HG02642 (cell line): ENCODE results near the gene DAZL.
"Not testable (repeated sequence)": the region's sequence is repeated elsewhere in the genome, so short reads cannot be mapped to it uniquely, and the experiment has no call there.

Experiments
- ATAC-seq: cut with Tn5 transposase; IDR thresholded peaks from one replicate; pipeline ENCODE4 v1.9.1; 2021; ENCODE audit warnings: mild to moderate bottlenecking; ENCODE audit not compliant: unreplicated experiment, poor library complexity

The DAZL gene

GRCh38 chr3:16604887-16605602, at the start of gene DAZL:
Gene DAZL (minus strand): TSS chr3:16605423. CDS start chr3:16605205, 218 bp downstream.
- no peak for ATAC-seq

DNA sequence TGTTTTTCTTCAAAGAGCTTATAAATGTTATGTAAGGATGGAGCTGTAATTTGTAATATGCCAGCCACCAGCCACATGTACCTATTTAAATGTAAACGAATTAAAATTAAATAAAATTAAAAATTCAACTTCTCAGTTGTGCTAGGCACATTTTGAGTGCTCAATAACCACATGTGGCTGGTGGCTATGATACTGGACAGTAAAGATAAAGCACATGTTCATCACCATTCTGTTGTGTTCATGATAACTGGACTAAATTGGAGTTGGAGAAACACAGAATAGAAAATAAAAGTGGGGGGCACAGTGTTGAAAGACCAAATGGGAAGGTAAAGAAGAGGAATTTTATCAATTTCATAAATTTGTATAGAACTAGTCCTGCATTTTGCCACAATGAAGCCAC, 49.8 kb upstream of the DAZL start:
- no peak for ATAC-seq

DNA sequence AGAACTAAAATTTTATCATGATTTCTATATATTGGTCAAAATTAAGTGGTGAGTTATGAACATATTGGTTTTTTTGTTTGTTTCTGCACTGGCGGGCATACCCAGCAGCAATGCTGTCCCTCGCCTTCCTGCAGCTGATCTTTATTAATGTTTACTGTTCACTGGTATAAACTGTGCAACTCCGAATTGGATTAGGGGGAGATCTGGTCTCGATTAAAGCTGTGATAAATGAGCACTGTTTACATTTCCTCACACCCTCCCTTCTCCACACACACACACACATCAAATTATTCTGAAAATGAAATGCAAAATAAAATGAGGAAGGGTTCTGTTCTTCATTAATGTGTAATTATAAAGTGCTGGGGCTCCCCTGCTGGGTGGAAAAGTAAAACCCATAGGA, 48.5 kb upstream of the DAZL start:
- no peak for ATAC-seq

DNA sequence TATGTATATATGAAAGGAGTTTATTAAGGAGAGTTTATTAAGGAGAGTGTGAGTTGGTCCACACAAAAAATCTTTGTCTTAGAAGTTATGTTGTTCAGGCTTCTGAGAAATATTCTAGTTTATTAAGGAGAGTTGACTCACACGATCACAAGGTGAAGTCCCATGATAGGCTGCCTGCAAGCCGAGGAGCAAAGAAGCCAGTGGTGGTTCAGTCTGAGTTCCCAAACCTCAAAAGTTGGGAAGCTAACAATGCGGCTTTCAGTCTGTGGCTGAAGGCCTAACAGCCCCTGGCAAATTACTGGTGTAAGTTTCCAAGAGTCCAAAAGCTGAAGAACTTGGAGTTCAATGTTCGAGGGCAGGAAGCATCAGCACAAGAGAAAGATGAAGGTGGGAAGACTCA, 42.4 kb upstream of the DAZL start:
- ATAC-seq = no peak

GRCh38 chr3:16639806-16640205, 34.6 kb upstream of the DAZL start:
- ATAC-seq = no peak

DNA sequence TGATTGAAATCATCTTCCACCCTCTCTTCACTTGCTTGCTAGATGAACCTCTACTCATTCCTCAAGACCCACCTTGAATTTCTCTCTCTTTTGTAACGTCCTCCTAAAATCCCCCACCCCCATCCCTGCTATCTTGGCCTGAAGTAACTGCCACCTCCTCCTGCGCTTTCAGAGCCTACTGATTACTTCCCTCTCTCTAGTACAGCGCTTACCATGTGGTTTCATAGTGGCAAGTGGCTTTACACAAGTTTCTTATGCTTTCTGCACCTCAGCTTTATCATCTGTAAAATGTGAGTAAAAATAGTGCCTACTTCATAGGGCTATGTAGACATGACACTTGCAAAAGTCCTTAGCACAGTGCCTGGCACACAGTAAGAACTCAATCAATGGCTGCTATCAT, 28.7 kb upstream of the DAZL start:
- no peak for ATAC-seq

DNA sequence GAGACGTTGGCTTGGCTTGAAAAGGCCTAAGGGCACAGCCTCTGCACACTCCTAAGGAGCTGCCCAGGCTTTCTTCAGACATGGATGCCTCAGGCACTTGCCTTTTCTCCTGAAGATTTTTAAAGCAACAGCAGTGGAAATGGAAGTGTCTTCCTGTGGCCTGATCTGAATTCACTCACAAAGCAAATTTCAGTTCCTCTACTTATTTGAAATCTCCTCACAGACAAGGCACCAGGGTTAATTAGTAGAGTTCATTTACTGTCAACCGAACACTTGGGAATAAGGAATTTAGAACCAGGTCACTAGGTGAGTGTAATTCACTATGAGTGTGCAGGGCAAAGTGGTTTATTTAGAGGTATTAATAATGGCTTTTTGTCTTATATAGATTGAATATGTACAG, 27.2 kb upstream of the DAZL start:
- ATAC-seq = no peak

GRCh38 chr3:16618721-16619120, 13.5 kb upstream of the DAZL start:
- ATAC-seq = no peak

- ATAC-seq = not testable (repeated sequence)
Measured at GRCh38 chr3:16617155-16617554, 11.9 kb upstream of the DAZL start.

GRCh38 chr3:16616083-16616482, 10.9 kb upstream of the DAZL start:
- ATAC-seq = no peak

GRCh38 chr3:16614033-16615031, 9.1 kb upstream of the DAZL start:
- ATAC-seq = no peak

DNA sequence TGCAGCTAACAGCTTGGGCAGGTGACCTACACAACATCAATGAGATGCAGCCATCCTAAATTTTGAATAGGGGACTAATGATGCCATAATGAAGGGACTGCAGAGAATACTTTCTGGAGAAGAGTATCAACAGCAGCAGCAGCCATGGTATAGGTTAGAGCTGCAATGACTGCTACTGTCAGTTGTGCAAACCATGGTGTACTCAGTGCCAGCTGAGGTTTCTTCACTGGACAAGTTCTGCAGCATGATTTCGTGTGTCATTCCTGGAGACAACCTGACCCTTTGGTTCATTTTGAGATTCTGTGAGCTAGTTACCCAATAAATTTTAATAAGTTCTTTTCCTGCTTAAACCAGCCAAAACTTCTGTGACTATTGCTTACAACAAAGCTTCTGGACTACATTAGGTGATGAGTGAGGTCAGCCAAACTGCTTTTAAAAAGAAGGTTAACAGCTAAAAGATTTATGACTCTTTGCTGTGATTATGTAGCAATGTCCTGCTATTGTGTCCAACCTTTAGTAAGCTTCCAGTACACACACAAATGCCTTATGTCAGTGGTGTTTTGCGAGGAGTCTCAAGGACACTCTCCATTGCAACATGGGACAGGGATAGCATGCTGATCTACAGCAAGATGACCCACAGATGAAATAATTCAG, 4.8 kb upstream of the DAZL start:
- ATAC-seq = no peak

GRCh38 chr3:16608816-16609215, 3.6 kb upstream of the DAZL start:
- ATAC-seq = no peak

- ATAC-seq = no peak
Measured at GRCh38 chr3:16607718-16608117, 2.5 kb upstream of the DAZL start.

GRCh38 chr3:16606398-16606797, 1.2 kb upstream of the DAZL start:
- ATAC-seq = no peak

DNA sequence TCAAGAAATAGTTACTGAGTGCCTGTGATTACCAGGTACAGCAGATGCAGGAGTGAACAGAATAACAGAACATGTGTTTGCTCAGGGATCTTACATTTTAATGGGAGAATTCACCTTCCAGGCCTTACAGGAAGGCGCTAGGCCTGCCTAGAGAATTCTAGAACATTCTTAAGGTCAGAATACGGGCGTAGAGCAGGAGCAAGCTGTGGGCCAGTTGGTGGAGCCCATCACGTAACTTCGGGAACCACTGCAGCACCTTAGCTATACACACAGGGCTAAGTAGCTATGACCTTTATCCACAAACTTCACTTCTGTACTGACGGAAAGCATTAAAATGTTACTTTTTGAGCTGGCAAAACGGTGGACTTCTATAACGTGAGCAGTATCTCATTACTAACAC, 743 bp upstream of the DAZL start:
- no peak for ATAC-seq

DNA sequence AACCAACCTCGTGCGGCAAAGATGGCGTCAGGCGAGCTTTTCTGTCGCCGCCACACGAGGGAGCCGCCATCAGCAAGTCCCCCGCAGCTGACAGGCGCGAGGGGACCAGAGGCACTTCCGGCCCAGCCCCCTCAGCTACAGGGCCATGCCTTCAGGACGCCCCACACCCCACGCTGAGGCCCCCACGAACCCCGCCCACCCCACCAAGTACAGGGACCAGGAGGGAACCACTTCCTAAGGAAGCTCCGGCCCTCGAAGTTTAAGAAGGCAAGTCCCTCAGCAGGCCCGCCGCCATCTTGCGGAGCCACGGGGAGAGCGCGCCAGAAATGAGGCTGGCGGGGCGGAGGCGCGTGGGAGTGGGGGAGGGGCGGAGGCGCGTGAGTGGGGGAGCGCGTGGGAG, 790 bp downstream of the DAZL start:
- no peak for ATAC-seq

GRCh38 chr3:16601537-16602005, 3.7 kb downstream of the DAZL start:
- ATAC-seq = no peak

DNA sequence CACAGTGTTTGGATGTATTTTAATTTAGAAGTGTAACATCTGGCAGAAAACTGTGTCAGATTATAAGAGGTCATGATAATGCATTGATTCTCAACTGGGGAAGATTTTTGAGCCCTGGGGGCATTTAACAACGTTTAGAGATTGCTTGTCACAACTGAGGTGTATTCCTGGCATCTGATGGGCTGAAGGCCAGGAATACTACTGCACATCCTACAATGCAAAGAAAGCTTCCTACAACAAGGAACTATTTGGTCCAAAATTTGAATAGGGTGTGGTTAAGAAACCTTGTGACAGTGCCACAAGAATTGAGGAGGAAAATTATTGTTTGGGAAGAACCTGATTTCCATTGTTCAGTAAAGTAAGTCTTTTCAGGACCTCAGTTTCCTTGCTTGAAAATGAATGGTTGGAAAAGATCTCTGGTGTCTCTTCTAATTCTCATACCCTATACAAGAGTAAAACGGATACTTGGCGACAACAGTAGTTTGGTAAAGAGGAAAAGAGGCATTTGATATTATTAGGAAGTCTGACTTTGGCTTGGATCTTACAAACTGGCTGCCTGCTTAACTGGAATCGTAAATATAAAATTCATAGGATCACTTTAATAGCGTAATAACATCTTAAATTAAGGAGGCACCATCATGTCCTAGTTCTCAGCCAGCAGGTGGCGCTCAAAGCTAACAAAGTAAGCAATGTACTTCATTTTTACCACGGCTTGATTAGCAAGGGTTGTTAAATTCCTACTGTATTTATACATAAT, 4.3 kb downstream of the DAZL start:
- ATAC-seq = no peak

DNA sequence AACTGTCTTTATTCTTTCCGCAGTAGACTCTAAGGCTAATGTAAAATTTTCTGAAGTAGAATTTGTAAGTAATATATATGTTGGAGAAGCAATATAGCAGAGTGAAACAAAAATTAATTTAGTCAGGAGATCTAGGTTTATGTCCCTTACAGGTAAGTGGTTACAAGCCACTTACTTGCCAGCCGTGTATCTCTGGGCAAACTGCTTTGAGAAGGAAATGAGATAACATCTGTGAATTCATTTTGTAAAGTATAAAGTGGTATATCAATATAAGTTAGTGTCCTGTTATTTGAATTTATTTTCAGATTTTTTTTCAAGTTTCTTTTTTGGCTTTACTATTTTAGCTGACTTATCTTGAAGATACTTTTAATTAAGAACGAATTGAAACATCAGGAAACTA, 5.5 kb downstream of the DAZL start:
- no peak for ATAC-seq
